Measurements from ENCODE around the gene DCAF12.
"Not testable (repeated sequence)": the region's sequence is repeated elsewhere in the genome, so short reads cannot be mapped to it uniquely, and the experiment has no call there.

Gene DCAF12

GRCh38 chr9:34126207-34127034 is at the start of gene DCAF12:
TSS of gene DCAF12 (minus strand) at chr9:34126698. CDS start at chr9:34126431, 267 bp downstream.
- peak; percentile 85 for DNase-seq

- DNase-seq, result no peak
Observed at GRCh38 chr9:34176089-34176488, 49.6 kb upstream of the DCAF12 start.

DNA sequence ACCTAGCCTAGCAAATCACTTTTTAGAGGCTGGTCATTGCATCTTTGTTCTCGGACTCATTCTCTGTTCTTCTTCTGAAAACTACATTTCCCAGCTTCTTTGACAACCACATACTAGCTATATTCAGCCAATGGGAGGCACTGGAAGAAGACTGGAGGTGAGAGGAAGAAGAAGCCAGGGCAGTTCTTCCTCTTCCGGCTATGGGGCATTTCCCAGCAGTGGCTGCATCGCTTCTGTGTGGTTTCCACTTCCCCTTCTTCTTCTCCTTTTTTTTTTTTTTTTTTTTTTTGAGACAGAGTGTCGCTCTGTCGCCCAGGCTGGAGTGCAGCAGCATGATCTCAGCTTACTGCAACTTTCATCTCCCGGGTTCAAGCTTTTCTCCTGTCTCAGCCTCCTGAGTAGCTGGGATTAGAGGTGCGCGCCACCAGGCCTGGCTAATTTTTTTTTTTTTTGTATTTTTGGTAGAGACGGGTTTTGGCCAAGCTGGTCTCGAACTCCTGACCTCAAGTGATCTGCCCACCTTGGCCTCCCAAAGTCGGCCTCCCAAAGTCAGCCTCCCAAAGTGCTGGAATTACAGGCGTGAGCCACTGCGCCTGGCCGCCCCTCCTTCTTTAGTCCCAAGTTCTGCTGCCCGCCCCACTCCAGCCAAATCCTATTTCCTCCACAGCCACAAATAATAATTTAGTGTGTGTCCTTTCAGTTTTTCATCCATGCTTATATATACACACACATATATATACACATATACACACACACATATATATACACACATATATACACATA is 45.4 kb upstream of the DCAF12 start:
- DNase-seq, result peak; percentile 11

GRCh38 chr9:34170237-34170991 is 43.9 kb upstream of the DCAF12 start:
- no peak for DNase-seq

GRCh38 chr9:34169125-34169524 is 42.6 kb upstream of the DCAF12 start:
- no peak for DNase-seq

DNA sequence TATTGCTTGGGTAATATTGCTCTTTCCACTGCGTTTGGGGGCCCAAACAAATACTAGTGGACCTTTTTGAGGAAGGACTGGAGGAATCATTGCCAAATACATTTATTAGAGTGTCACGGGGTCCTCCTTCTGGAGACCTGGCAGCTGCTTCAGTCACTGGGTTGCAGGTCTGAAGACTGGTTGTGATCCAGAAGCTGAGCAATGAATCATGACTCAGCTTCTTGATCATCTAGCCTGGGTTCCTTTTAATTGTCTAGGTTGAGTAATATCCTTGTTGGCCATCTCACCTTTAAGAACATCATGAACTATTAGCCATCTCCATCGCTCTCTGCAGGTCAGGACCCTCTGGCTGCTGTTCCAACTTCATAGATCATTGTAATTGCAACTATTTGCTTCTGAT is 36.9 kb upstream of the DCAF12 start:
- no peak for DNase-seq

DNA sequence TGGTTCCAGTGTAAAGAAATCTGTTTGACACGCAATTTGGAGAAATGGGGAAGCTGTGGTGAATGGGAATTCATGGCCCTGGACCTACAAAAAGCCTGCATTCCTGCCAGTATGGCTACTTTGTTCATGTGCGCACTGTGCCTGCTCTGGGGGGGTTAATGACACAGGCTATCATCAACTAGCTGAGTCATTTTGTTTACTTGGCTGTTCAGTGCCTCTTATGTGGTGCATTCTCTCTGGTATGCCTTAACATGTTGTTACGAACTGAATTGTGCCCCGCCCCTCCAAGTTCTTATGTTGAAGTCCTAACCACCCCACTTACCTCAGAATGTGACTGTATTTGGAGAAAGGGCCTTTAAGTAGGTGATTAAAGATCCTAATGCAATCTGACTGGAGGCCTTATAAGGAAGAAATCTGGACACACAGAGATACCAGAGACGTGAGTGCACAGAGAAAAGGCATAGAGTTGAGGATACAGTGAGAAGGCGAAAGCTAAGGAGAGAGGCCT is 31.9 kb upstream of the DCAF12 start:
- no peak for DNase-seq

GRCh38 chr9:34157898-34158297 is 31.4 kb upstream of the DCAF12 start:
- DNase-seq, result no peak

DNA sequence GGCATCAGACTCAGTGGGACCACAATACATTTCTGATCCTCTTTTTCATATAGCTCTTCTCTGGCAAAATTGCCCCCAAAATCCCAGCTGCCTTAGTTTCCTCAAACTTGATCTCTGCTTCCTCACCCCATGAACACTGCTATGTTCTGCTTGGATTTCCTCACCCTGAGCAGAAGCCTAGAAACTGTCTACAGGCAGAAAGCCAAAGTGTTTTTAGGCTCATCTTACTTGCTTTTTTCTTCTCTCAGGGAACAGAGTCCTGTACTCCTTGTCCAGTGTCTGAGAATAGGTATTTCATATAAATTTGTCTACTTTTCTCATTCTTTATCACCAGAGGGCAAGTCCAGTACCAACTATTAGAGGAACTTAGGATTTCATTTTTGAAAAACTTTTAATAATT is 30.8 kb upstream of the DCAF12 start:
- DNase-seq, result no peak

DNA sequence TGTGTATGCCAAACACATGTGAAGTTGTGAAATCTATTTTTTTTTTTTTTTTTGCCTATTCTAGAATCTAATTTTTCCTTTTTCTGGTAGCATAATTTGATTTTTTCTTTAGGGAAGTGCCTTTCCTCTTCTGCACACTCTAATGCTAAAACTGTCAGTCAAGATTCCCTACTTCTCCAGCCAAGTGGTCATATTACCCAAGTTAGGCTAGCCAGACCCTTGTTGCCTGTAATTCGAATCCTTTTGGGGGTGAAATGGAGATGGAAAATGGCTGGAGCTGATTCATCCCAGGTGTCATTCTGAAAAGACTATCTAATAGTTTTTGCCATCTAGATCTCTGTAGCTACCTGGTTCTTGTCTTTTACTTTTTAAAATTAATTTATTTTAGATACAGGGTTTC is 27.6 kb upstream of the DCAF12 start:
- DNase-seq, result no peak

DNA sequence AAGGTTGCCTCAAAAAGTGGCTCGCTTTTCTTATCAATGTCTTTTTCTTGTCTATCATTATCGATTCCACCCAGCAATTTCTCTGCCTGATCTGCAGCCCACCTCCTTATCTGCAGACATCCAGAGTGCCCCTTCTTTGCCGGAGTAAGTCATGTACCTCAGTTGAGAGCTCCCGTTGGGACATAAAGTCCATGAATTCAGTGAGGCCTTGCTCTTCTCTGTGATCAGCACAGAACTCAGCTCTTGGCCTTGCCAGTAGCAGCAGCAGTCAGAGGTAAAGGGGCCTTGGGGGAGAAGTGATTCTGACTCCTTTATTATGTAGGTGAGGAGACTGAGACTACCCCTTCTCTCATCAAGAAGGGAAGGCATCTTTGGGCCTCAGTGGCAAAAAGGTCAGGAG is 24.9 kb upstream of the DCAF12 start:
- no peak for DNase-seq

DNA sequence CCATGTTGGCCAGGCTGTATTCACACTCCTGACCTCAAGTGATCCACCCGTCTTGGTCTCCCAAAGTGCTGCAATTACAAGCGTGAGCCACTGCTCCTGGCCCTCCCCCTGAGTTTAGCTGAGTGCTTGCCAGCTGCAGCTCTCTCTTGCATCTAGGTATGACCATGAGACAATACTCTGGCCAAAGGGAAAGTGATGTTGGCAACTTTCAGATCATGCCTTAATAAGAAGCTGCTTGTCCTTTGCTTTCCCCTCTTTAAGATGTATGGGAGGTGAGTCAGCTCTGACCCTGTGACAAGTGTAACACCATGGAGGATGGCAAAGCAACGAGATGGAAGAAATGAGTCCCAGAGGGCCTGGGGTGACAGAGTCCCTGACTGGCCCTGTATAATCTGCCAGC is 18.7 kb upstream of the DCAF12 start:
- no peak for DNase-seq

- no peak for DNase-seq
Observed at GRCh38 chr9:34143116-34143515, 16.6 kb upstream of the DCAF12 start.

DNA sequence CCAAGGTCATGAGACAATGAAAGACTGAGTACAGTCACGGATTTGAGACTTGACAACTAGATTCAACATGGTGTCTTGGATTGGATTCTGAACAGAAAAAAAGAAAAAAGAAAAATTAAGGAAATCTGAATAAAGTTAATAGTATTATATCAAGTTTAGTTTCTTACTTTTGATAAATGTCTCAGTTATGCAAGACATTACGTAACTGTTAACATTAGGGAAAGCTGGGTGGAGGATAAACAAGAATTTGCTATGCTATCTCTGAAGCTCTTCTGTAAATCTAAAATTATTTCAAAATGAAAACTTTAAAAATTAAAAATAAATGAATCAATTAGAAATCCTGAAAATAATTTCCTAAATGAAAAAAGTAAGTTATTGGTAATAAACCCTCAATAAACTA is 14.4 kb upstream of the DCAF12 start:
- DNase-seq, result no peak

GRCh38 chr9:34139477-34140146 is 13.1 kb upstream of the DCAF12 start:
- DNase-seq, result no peak

- not testable (repeated sequence) for DNase-seq
Observed at GRCh38 chr9:34138644-34139043, 12.1 kb upstream of the DCAF12 start.

GRCh38 chr9:34134521-34134920 is 8.0 kb upstream of the DCAF12 start:
- DNase-seq, result no peak

DNA sequence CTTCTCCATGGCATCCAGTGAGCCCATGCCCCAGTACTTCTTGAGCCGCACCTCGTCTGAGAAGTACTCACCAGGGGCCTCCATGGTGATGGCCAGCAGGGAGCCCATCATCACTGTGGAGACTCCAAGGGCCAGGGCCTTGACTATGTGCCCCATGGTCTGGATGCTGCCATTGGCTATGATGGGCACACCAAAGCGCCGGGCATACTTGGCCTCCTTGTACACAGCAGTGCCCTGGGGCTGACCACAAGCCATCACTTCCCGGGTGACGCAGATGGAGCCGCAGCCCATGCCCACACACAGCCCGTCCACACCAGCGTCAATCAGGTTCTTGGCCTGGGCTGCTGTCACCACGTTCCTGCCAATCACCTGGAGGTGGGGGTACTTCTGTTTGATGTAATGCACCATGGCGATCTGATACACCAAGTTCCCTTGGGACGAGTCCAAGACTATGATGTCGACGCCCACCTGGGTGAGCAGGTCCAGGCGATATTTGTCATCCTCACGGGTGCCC is 7.0 kb upstream of the DCAF12 start:
- no peak for DNase-seq

- no peak for DNase-seq
Observed at GRCh38 chr9:34131571-34131970, 5.1 kb upstream of the DCAF12 start.

GRCh38 chr9:34127035-34127948 is 794 bp upstream of the DCAF12 start:
- DNase-seq, result no peak

DNA sequence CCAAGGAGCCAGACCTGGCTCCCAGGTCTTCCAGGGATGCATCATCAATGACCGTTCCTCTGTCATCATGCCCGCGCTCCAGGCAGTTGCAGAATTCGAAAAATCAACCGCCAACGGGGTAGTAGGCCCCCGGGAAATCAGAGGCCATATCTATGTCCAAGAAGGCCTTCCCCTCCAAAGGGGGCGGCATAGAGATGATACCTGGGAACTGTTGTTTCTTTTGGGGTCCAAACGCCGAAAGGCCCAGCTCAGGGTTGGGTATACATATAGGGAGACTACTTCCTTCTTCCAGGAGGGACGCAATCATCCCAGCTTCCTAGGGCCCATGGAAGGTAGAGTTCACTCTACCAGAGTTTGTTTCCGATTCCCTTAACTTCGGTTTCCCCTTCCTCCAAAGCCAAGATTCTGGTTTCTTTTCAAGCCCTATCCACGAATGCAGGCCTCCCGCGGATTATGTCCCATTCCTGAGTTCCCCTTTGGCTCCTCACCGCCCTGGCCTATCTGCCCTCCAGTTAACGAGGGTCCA is 754 bp downstream of the DCAF12 start:
- DNase-seq, result no peak

Measured in stimulated activated CD4-positive, alpha-beta T cell treated with anti-CD3 and anti-CD28 coated beads, Interleukin-12 subunit alpha, Interleukin-12 subunit beta, amount 100 ng/mL, for 4 hours (primary cell).